ENCODE data around the gene GFI1. TPM values are rescaled to one million over a fixed set of nuclear protein-coding genes. Genes with fewer than 3 reads are reported as not detected.
A peak's percentile ranks its signal among the peaks of the same experiment; 100 is the strongest.
"Not testable (repeated sequence)": the region's sequence is repeated elsewhere in the genome, so short reads cannot be mapped to it uniquely, and the experiment has no call there.

The GFI1 gene
- total and polyA plus RNA-seq, 2 of the 13 experiments (the other 11 are each of a cell fraction or from before 2014, with no cell fraction given) = 10.3 to 10.5 TPM

DNA sequence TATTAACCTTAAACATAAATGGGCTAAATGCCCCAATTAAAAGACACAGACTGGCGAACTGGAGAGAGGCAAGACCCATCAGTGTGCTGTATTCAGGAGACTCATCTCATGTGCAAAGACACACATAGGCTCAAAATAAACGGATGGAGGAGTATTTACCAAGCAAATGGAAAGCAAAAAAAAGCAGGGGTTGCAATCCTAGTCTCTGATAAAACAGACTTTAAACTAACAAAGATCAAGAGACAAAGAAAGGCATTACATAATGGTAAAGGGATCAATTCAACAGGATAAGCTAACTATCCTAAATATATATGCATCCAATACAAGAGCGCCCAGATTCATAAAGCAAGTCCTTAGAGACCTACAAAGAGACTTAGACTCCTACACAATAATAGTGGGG, 45.2 kb upstream of the GFI1 start (continued):
- TF ChIP-seq FOXA3 (CRISPR knock-in tag; IDR thresholded peaks at IDR 0.05) = 0 out of 2 replicates have a peak, but pooled peaks have one; percentile 40
- 0 out of 2 replicates have a peak, but pooled peaks have one; percentile 13 for TF ChIP-seq HNF4A (CRISPR knock-in tag; IDR thresholded peaks at IDR 0.05)
- peak; percentile 24; the same call in 1 of the 2 replicates for TF ChIP-seq SIX1 (CRISPR knock-in tag; IDR thresholded peaks at IDR 0.05; ENCODE audit: borderline replicate concordance)
- TF ChIP-seq, protein P1, sequence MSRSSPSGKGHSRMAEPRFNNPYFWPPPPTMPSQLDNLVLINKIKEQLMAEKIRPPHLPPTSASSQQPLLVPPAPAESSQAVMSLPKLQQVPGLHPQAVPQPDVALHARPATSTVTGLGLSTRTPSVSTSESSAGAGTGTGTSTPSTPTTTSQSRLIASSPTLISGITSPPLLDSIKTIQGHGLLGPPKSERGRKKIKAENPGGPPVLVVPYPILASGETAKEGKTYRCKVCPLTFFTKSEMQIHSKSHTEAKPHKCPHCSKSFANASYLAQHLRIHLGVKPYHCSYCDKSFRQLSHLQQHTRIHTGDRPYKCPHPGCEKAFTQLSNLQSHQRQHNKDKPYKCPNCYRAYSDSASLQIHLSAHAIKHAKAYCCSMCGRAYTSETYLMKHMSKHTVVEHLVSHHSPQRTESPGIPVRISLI (CRISPR knock-in tag; IDR thresholded peaks at IDR 0.05; ENCODE audit: borderline replicate concordance) = peak; percentile 79; the same call in 1 of the 2 replicates
- peak; percentile 42; the same call in 1 of the 2 replicates for TF ChIP-seq POGZ (CRISPR knock-in tag; IDR thresholded peaks at IDR 0.05)
- peak; percentile 37; the same call in 1 of the 2 replicates for TF ChIP-seq SOX5 (CRISPR knock-in tag; IDR thresholded peaks at IDR 0.05; ENCODE audit: borderline replicate concordance)
- peak; percentile 37; the same call in 1 of the 2 replicates for TF ChIP-seq ISL2 (CRISPR knock-in tag; IDR thresholded peaks at IDR 0.05)

DNA sequence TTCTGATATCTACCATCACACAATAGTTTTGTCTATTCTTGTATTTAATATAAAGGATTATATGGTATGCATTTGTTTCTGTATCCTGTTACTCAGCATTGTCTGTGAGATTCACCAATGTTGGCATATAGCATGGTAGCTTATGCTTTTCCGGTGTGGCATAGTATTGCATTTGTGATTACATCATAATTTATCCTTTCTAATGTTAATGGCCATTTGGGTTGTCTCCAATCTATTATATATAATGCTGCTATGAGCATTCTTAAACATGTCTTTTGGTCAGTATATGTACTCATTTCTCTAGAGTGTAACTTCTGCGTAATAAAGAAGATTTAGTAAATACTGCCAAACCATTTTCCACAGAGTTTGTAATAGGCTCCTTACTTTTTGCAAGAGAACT, 40.9 kb upstream of the GFI1 start:
- intact Hi-C loops (cut with micrococcal nuclease; ENCODE audit: unreplicated experiment) = no loop called here
- CTCF ChIA-PET (ENCODE audit: low intra/inter-chr PET ratio, low total read pairs) = no interaction called here

DNA sequence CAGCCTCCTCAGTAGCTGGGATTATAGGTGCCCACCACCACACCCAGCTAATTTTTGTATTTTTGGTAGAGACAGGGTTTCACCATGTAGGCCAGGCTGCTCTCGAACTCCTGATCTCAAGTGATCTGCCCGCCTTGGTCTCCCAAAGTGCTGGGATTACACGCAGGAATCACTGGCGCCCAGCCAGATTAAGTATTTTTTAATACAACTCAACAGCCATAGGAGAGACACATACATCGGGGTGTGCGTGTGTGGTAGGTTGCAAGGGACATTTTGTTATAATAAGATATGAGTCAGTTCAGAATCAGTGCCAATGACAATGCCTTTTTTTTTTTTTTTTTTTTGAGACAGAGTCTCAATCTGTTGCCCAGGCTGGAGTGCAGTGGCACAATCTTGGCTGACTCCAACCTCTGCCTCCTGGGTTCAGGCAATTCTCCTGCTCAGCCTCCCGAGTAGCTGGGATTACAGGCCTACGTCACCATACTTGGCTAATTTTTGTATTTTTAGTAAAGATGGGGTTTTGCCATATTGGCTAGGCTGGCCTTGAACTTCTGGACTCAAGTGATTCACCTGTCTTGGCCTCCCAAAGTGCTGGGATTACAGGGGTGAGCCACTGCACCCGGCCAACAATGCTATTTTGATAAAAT, 38.3 kb upstream of the GFI1 start:
- H3K9ac ChIP-seq (ENCODE audit: insufficient read depth, low read depth, low read length); H2AFZ ChIP-seq (ENCODE audit: low read length); FAIRE-seq; H3K36me3 ChIP-seq (replicated peaks in 1 of 2; ENCODE audit: control insufficient read depth in 1 of 2, insufficient read depth in 2 of 2, low read length in 2 of 2); H3K9me3 ChIP-seq (ENCODE audit: low read length); H3K4me1 ChIP-seq (ENCODE audit: insufficient read depth, low read length); H3K27me3 ChIP-seq (ENCODE audit: control insufficient read depth in 1 of 2, insufficient read depth in 2 of 2, low read length in 2 of 2); POLR2A ChIA-PET; CTCF ChIA-PET (ENCODE audit: low intra/inter-chr PET ratio, low total read pairs); BruUV-seq (replicated peaks); intact Hi-C loops (cut with micrococcal nuclease; ENCODE audit: unreplicated experiment); H3K79me2 ChIP-seq (ENCODE audit: insufficient read depth, low read length); DNase-seq (ENCODE audit: low spot score); ATAC-seq; H3K4me3 ChIP-seq (replicated peaks in 1 of 3; ENCODE audit: insufficient read depth in 1 of 3, low read depth in 2 of 3, low read length in 3 of 3); H3K27ac ChIP-seq (ENCODE audit: extremely low read length, insufficient read depth, low read length); H4K20me1 ChIP-seq (ENCODE audit: insufficient read depth, low read length); H3K4me2 ChIP-seq (ENCODE audit: low read depth, low read length); in situ Hi-C loops (cut with HindIII; ENCODE audit: extremely low pct_ligation_motif_present, low pct_unique_long_range_greater_than_20kb): not testable (repeated sequence)
- WGBS (ENCODE audit: low lambda C conversion rate) = 98% methylated on average over 9 of the region's 9 CpGs

More for the DNA sequence above, 40.9 kb upstream of the GFI1 start:
- no peaks in the 10 kb centered on the region for H3K9me3 ChIP-seq (ENCODE audit: low read length)
- WGBS (ENCODE audit: low lambda C conversion rate) = 95% methylated on average over 2 of the region's 2 CpGs
- POLR2A ChIA-PET = no interaction called here
- DNase-seq (ENCODE audit: low spot score) = no peak
- H2AFZ ChIP-seq (ENCODE audit: low read length) = no peak overlapping the region
- H3K27me3 ChIP-seq (ENCODE audit: control insufficient read depth in 1 of 2, insufficient read depth in 2 of 2, low read length in 2 of 2) = no peaks in the 10 kb centered on the region
- no peaks in the 10 kb centered on the region for H3K36me3 ChIP-seq (replicated peaks in 1 of 2; ENCODE audit: control insufficient read depth in 1 of 2, insufficient read depth in 2 of 2, low read length in 2 of 2)
- H3K27ac ChIP-seq (ENCODE audit: extremely low read length, insufficient read depth, low read length) = no peak overlapping the region
- H3K9ac ChIP-seq (ENCODE audit: insufficient read depth, low read depth, low read length) = no peak overlapping the region
- no peak overlapping the region for H3K4me3 ChIP-seq (replicated peaks in 1 of 3; ENCODE audit: insufficient read depth in 1 of 3, low read depth in 2 of 3, low read length in 3 of 3)
- no peak for FAIRE-seq
- no peak for TF ChIP-seq NR2F1 (CRISPR knock-in tag; IDR thresholded peaks at IDR 0.05)
- TF ChIP-seq ATF7 (IDR thresholded peaks at IDR 0.05) = peak; percentile 65
- TF ChIP-seq ATF7 (CRISPR knock-in tag; IDR thresholded peaks at IDR 0.05) = no peak
- no peak for TF ChIP-seq ZNF225 (CRISPR knock-in tag; IDR thresholded peaks at IDR 0.05)
- TF ChIP-seq ZNF383 (CRISPR knock-in tag; IDR thresholded peaks at IDR 0.05; ENCODE audit: borderline replicate concordance) = no peak
- TF ChIP-seq NCOR1 (IDR thresholded peaks at IDR 0.05; ENCODE audit: borderline replicate concordance, low read length) = no peak
- peak; percentile 30; the same call in 1 of the 2 replicates for TF ChIP-seq CEBPB (IDR thresholded peaks at IDR 0.05; ENCODE audit: borderline replicate concordance, low read depth, low read length)
- ATAC-seq = no peak
- H3K4me2 ChIP-seq (ENCODE audit: low read depth, low read length) = no peak overlapping the region
- in situ Hi-C loops (cut with HindIII; ENCODE audit: extremely low pct_ligation_motif_present, low pct_unique_long_range_greater_than_20kb) = no loop called here
- H3K4me1 ChIP-seq (ENCODE audit: insufficient read depth, low read length) = peaks cover 34% of the 10 kb centered on the region
- H3K79me2 ChIP-seq (ENCODE audit: insufficient read depth, low read length) = no peaks in the 10 kb centered on the region
- no TSS peak for BruUV-seq (replicated peaks)
- no peaks in the 10 kb centered on the region for H4K20me1 ChIP-seq (ENCODE audit: insufficient read depth, low read length)

All from HepG2 (cell line).